Psoas muscle (tissue), 8 donors: ENCODE measurements around the gene TBC1D22A. TPM values are rescaled to one million over a fixed set of nuclear protein-coding genes. Genes with fewer than 3 reads are reported as not detected.

Experiments used
- ATAC-seq, 4 donors: fragments of 200-7000 bp; cut with Tn5 transposase; one replicate each; pipeline ENCODE4 v1.9.1; 2020; ENCODE audit warnings: moderate library complexity in 3 of 4, mild to moderate bottlenecking in 2 of 4
- DNase-seq, 2 donors: peaks; one replicate each; pipeline ENCODE4 v3.0.0-alpha.2; 2020
- H3K27ac ChIP-seq: fragments of 200-600 bp; one replicate; pipeline ENCODE4 v1.8.0; 2022
- H3K27me3 ChIP-seq, 3 donors: fragments of 200-600 bp in 1 of 3; one replicate each; pipeline versions ENCODE4 v1.6.1 to v1.8.0; 2013 to 2022; ENCODE audit warnings: low read length in 2 of 3, mild to moderate bottlenecking in 2 of 3, moderate library complexity in 1 of 3; ENCODE audit not compliant: insufficient read depth in 3 of 3
- H3K36me3 ChIP-seq, 2 donors: fragments of 200-600 bp in 1 of 2; one replicate each; pipeline versions ENCODE4 v1.6.1 to v1.8.0; 2013 to 2022; ENCODE audit warnings: low read depth in 1 of 2, mild to moderate bottlenecking in 1 of 2, moderate library complexity in 1 of 2; ENCODE audit not compliant: insufficient read depth in 1 of 2
- H3K4me1 ChIP-seq: fragments of 200-600 bp; one replicate; pipeline ENCODE4 v1.8.0; 2022
- H3K4me3 ChIP-seq: fragments of 200-600 bp; one replicate; pipeline ENCODE4 v1.8.0; 2022; ENCODE audit warnings: mild to moderate bottlenecking
- H3K9me3 ChIP-seq: fragments of 200-600 bp; one replicate; pipeline ENCODE4 v1.8.0; 2022
- CTCF ChIP-seq: fragments of 200-600 bp; IDR thresholded peaks from one replicate; pipeline ENCODE4 v1.8.0; 2022; ENCODE audit warnings: antibody characterized with exemption
- WGBS, 3 donors: extraction: QIAGEN DNeasy Blood & Tissue Kit; methylation state at CpG; one replicate each; pipeline versions ENCODE4 v1.1.6 to v1.1.7; 2013; 5-methylcytosine and 5-hydroxymethylcytosine counted together
- intact Hi-C, 2 donors: fragments of 100-400 bp; cut with DNase I; formaldehyde crosslinking; loops; one replicate each; pipeline versions ENCODE4 v1.11.0 to v1.14.2; 2022
- polyA plus RNA-seq, 3 donors: library from polyadenylated mRNA; stranded (reverse); fragments of 200-250 nt; gene quantifications; one replicate each; pipeline ENCODE4 v1.2.3, GENCODE V29; 2013
- total RNA-seq, 4 donors: library from RNA; stranded (reverse); fragmentation: NEBNext Ultra II Directional in 2 of 4; extraction: Animal tissue kit (Norgen Biotek cat#: 25700) in 2 of 4; gene quantifications; one replicate each; pipeline versions ENCODE4 v1.2.1 to v1.2.4, GENCODE V29; 2021 to 2023
- donor health status: healthy with polysubstance abuse.
- donor health status: DM: no; HTN: no; CAD: no; lungs with moderate emphysema.
- donor health status: Bipolar disorder and iron deficiency.
- donor health status: healthy.
- donor health status: DM: yes; HTN: yes; CAD: no.
- donor health status: DM: no; HTN: no; CAD: no.
- donor health status: DM: no; HTN: no; CAD: no.
- donor health status: DM: yes; HTN: yes; CAD: no.

TBC1D22A gene
- total and polyA plus RNA-seq, 7 donors = 11.7 to 25.0 (median 18.9) TPM

GRCh38 chr22:47064416-47064815 is 302.0 kb downstream of the TBC1D22A start:
- Histone ChIP-seq H3K36me3 (no peaks in the 10 kb centered on the region), H3K27ac (no peak overlapping the region), H3K27me3 (no peaks in the 10 kb centered on the region), H3K9me3 (no peaks in the 10 kb centered on the region), H3K4me1 (no peaks in the 10 kb centered on the region), H3K4me3 (no peak overlapping the region)
- ATAC-seq = no peak
- intact Hi-C loops = no loop called here
- WGBS, 3 donors = 53 to 77% (median 59%) methylated on average over 10 of the region's 10 CpGs
- no peak for TF ChIP-seq CTCF
- DNase-seq = no peak

GRCh38 chr22:47065756-47066615 is 303.5 kb downstream of the TBC1D22A start:
- no peak for DNase-seq

GRCh38 chr22:47066616-47066905 is 304.1 kb downstream of the TBC1D22A start:
- Histone ChIP-seq H3K4me1 (no peaks in the 10 kb centered on the region), H3K36me3 (no peaks in the 10 kb centered on the region), H3K4me3 (no peak overlapping the region), H3K27me3 (no peaks in the 10 kb centered on the region), H3K9me3 (no peaks in the 10 kb centered on the region), H3K27ac (no peak overlapping the region)
- DNase-seq (no peak), ATAC-seq (no peak)
- intact Hi-C loops = no loop called here
- 96 to 97% (median 97%) methylated on average over 7 of the region's 7 CpGs for WGBS, 3 donors
- TF ChIP-seq CTCF = no peak

More at GRCh38 chr22:47065756-47066615, 303.5 kb downstream of the TBC1D22A start:
- Histone ChIP-seq H3K36me3 (no peaks in the 10 kb centered on the region), H3K4me1 (no peaks in the 10 kb centered on the region), H3K4me3 (no peak overlapping the region), H3K27me3 (no peaks in the 10 kb centered on the region), H3K27ac (no peak overlapping the region), H3K9me3 (no peaks in the 10 kb centered on the region)
- intact Hi-C loops = no loop called here
- TF ChIP-seq CTCF = no peak
- WGBS, 3 donors = 80 to 89% (median 82%) methylated on average over 26 of the region's 26 CpGs
- no peak for ATAC-seq

- Histone ChIP-seq H3K9me3 (no peaks in the 10 kb centered on the region), H3K27me3 (no peaks in the 10 kb centered on the region), H3K4me1 (no peaks in the 10 kb centered on the region), H3K27ac (no peak overlapping the region), H3K36me3 (no peaks in the 10 kb centered on the region), H3K4me3 (no peak overlapping the region)
- intact Hi-C loops = no loop called here
- ATAC-seq (no peak), DNase-seq (no peak)
- 87 to 93% (median 89%) methylated on average over 13 of the region's 13 CpGs for WGBS, 3 donors
- TF ChIP-seq CTCF = no peak
Observed at GRCh38 chr22:47067321-47067890, 305.0 kb downstream of the TBC1D22A start.
